SK-N-SH treated with all-trans-retinoic acid at 6 μM for 48 hours (cell line): ENCODE measurements around the gene FAM181B.

Experiments used
- ATAC-seq: fragments of 200-7000 bp; cut with Tn5 transposase; 3 replicates; pipeline ENCODE4 v1.9.1; 2020; ENCODE audit warnings: mild to moderate bottlenecking, moderate library complexity
- BACH2 ChIP-seq: fragments of 250-450 bp; sonication (Bioruptor Pico); IDR thresholded peaks from 2 replicates; pipeline ENCODE4 v1.9.0; 2021; ENCODE audit warnings: mild to moderate bottlenecking, borderline replicate concordance
- CSDC2 ChIP-seq: fragments of 250-450 bp; sonication (Bioruptor Pico); IDR thresholded peaks from 2 replicates; pipeline ENCODE4 v1.5.0; 2020; ENCODE audit warnings: mild to moderate bottlenecking, moderate library complexity
- ESRRG ChIP-seq: fragments of 250-450 bp; sonication (Bioruptor Pico); IDR thresholded peaks from 2 replicates; pipeline ENCODE4 v1.6.1; 2021; ENCODE audit warnings: mild to moderate bottlenecking
- GLIS3 ChIP-seq: fragments of 250-450 bp; sonication (Bioruptor Pico); IDR thresholded peaks from 2 replicates; pipeline ENCODE4 v1.5.0; 2020; ENCODE audit warnings: mild to moderate bottlenecking, moderate library complexity
- ISL1 ChIP-seq: fragments of 250-450 bp; sonication (Bioruptor Pico); IDR thresholded peaks from 2 replicates; pipeline ENCODE4 v2.1.2; 2022; ENCODE audit warnings: mild to moderate bottlenecking, moderate library complexity
- OSR1 ChIP-seq: fragments of 250-450 bp; sonication (Bioruptor Pico); IDR thresholded peaks from 2 replicates; pipeline ENCODE4 v1.8.0; 2022; ENCODE audit warnings: moderate library complexity, mild to moderate bottlenecking, inconsistent platforms
- PPARA ChIP-seq: fragments of 250-450 bp; sonication (Bioruptor Pico); IDR thresholded peaks from 2 replicates; pipeline ENCODE4 v1.5.0; 2020; ENCODE audit warnings: mild to moderate bottlenecking, borderline replicate concordance
- RARB ChIP-seq: fragments of 250-450 bp; sonication (Bioruptor Pico); IDR thresholded peaks from 2 replicates; pipeline ENCODE4 v1.8.0; 2021; ENCODE audit warnings: mild to moderate bottlenecking, moderate library complexity
- SNAI2 ChIP-seq: fragments of 250-450 bp; sonication (Bioruptor Pico); IDR thresholded peaks from 2 replicates; pipeline ENCODE4 v1.5.0; 2020; ENCODE audit warnings: mild to moderate bottlenecking, moderate library complexity
- TCF4 ChIP-seq: fragments of 250-450 bp; sonication (Bioruptor Pico); IDR thresholded peaks from 2 replicates; pipeline ENCODE4 v1.8.0; 2021; ENCODE audit warnings: mild to moderate bottlenecking, moderate library complexity, borderline replicate concordance
- TOX ChIP-seq: fragments of 250-450 bp; sonication (Bioruptor Pico); IDR thresholded peaks from 2 replicates; pipeline ENCODE4 v1.8.0; 2021; ENCODE audit warnings: mild to moderate bottlenecking, moderate library complexity, borderline replicate concordance
- ZC3H10 ChIP-seq: fragments of 250-450 bp; sonication (Bioruptor Pico); IDR thresholded peaks from 2 replicates; pipeline ENCODE4 v1.5.1; 2021; ENCODE audit warnings: mild to moderate bottlenecking, moderate library complexity
- ZFP30 ChIP-seq: fragments of 450-650 bp; formaldehyde crosslinking; IDR thresholded peaks from 2 replicates; pipeline ENCODE4 v1.5.0; 2022; ENCODE audit warnings: mild to moderate bottlenecking, moderate library complexity
- ZNF565 ChIP-seq: fragments of 450-650 bp; formaldehyde crosslinking; conservative IDR thresholded peaks from 2 replicates; pipeline ENCODE4 v1.5.0; 2020; ENCODE audit warnings: low read depth, mild to moderate bottlenecking, moderate library complexity
- ZNF70 ChIP-seq: fragments of 450-650 bp; formaldehyde crosslinking; IDR thresholded peaks from 2 replicates; pipeline ENCODE4 v1.5.0; 2020; ENCODE audit warnings: mild to moderate bottlenecking, moderate library complexity
- ZNF8 ChIP-seq: fragments of 450-650 bp; formaldehyde crosslinking; IDR thresholded peaks from 2 replicates; pipeline ENCODE4 v1.5.0; 2020; ENCODE audit warnings: mild to moderate bottlenecking, moderate library complexity
- TF ChIP-seq, protein P1 (sequence below): fragments of 250-450 bp; sonication (Bioruptor Pico); IDR thresholded peaks from 2 replicates; pipeline ENCODE4 v1.5.0; 2020; ENCODE audit warnings: mild to moderate bottlenecking, moderate library complexity
- TF ChIP-seq, protein P2 (sequence below): fragments of 250-450 bp; sonication (Bioruptor Pico); IDR thresholded peaks from 2 replicates; pipeline ENCODE4 v1.5.1; 2021; ENCODE audit warnings: mild to moderate bottlenecking, moderate library complexity
- TF ChIP-seq, protein P3 (sequence below): fragments of 250-450 bp; sonication (Bioruptor Pico); IDR thresholded peaks from 2 replicates; pipeline ENCODE4 v1.8.0; 2020; ENCODE audit warnings: mild to moderate bottlenecking, moderate library complexity, borderline replicate concordance

Gene FAM181B

GRCh38 chr11:82730286-82730685, 3.4 kb downstream of the FAM181B start:
- TF ChIP-seq ISL1 (no peak), ZNF70 (CRISPR knock-in tag) (no peak), GLIS3 (no peak), TOX (no peak), ZFP30 (CRISPR knock-in tag) (no peak), CSDC2 (CRISPR knock-in tag) (no peak), ESRRG (CRISPR knock-in tag) (no peak), ZNF565 (CRISPR knock-in tag) (no peak), BACH2 (CRISPR knock-in tag) (no peak), ZNF8 (CRISPR knock-in tag) (no peak), TCF4 (CRISPR knock-in tag) (no peak), SNAI2 (CRISPR knock-in tag) (no peak), PPARA (CRISPR knock-in tag) (no peak)
- TF ChIP-seq, protein P1, sequence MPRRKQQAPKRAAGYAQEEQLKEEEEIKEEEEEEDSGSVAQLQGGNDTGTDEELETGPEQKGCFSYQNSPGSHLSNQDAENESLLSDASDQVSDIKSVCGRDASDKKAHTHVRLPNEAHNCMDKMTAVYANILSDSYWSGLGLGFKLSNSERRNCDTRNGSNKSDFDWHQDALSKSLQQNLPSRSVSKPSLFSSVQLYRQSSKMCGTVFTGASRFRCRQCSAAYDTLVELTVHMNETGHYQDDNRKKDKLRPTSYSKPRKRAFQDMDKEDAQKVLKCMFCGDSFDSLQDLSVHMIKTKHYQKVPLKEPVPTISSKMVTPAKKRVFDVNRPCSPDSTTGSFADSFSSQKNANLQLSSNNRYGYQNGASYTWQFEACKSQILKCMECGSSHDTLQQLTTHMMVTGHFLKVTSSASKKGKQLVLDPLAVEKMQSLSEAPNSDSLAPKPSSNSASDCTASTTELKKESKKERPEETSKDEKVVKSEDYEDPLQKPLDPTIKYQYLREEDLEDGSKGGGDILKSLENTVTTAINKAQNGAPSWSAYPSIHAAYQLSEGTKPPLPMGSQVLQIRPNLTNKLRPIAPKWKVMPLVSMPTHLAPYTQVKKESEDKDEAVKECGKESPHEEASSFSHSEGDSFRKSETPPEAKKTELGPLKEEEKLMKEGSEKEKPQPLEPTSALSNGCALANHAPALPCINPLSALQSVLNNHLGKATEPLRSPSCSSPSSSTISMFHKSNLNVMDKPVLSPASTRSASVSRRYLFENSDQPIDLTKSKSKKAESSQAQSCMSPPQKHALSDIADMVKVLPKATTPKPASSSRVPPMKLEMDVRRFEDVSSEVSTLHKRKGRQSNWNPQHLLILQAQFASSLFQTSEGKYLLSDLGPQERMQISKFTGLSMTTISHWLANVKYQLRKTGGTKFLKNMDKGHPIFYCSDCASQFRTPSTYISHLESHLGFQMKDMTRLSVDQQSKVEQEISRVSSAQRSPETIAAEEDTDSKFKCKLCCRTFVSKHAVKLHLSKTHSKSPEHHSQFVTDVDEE (CRISPR knock-in tag): no peak
- TF ChIP-seq, protein P2, sequence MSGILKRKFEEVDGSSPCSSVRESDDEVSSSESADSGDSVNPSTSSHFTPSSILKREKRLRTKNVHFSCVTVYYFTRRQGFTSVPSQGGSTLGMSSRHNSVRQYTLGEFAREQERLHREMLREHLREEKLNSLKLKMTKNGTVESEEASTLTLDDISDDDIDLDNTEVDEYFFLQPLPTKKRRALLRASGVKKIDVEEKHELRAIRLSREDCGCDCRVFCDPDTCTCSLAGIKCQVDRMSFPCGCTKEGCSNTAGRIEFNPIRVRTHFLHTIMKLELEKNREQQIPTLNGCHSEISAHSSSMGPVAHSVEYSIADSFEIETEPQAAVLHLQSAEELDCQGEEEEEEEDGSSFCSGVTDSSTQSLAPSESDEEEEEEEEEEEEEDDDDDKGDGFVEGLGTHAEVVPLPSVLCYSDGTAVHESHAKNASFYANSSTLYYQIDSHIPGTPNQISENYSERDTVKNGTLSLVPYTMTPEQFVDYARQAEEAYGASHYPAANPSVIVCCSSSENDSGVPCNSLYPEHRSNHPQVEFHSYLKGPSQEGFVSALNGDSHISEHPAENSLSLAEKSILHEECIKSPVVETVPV: no peak
- TF ChIP-seq, protein P3, sequence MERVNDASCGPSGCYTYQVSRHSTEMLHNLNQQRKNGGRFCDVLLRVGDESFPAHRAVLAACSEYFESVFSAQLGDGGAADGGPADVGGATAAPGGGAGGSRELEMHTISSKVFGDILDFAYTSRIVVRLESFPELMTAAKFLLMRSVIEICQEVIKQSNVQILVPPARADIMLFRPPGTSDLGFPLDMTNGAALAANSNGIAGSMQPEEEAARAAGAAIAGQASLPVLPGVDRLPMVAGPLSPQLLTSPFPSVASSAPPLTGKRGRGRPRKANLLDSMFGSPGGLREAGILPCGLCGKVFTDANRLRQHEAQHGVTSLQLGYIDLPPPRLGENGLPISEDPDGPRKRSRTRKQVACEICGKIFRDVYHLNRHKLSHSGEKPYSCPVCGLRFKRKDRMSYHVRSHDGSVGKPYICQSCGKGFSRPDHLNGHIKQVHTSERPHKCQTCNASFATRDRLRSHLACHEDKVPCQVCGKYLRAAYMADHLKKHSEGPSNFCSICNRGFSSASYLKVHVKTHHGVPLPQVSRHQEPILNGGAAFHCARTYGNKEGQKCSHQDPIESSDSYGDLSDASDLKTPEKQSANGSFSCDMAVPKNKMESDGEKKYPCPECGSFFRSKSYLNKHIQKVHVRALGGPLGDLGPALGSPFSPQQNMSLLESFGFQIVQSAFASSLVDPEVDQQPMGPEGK: no peak
- TF ChIP-seq, all 23 proteins: peak for 0
- no peak for ATAC-seq

- ATAC-seq: no peak
- TF ChIP-seq GLIS3: no peak
- TF ChIP-seq ZC3H10: no peak
- TF ChIP-seq, protein P2: no peak
- no peak for TF ChIP-seq BACH2 (CRISPR knock-in tag)
- TF ChIP-seq, protein P1 (CRISPR knock-in tag): no peak
- no peak for TF ChIP-seq OSR1 (CRISPR knock-in tag)
- no peak for TF ChIP-seq PPARA (CRISPR knock-in tag)
- TF ChIP-seq CSDC2 (CRISPR knock-in tag): no peak
- TF ChIP-seq ZNF70 (CRISPR knock-in tag): no peak
- no peak for TF ChIP-seq RARB (CRISPR knock-in tag)
- no peak for TF ChIP-seq ISL1
- TF ChIP-seq, protein P3: no peak
- TF ChIP-seq ZNF565 (CRISPR knock-in tag): no peak
- TF ChIP-seq ZFP30 (CRISPR knock-in tag): no peak
These were observed 9.6 kb downstream of the FAM181B start for GRCh38 chr11:82724026-82724425.
